RWPE1 (cell line): ENCODE data around the gene HRH3.

Experiments used
- CTCF ChIA-PET: fragments of 350-600 bp; sonication (Branson Sonifier 250); formaldehyde crosslinking; extraction: SDS; loops from one replicate; lab custom pipeline; 2021; lab: Yijun Ruan, JAX
- POLR2A ChIA-PET: fragments of 400-600 bp; formaldehyde crosslinking; extraction: SDS; loops from one replicate; lab custom pipeline; 2020; ENCODE audit warnings: antibody characterized with exemption; ENCODE audit not compliant: low non-redundant PET; lab: Yijun Ruan, JAX
- DNase-seq: peaks from one replicate; pipeline ENCODE4 v3.0.0; 2012; ENCODE audit warnings: low spot score
- H3K27ac ChIP-seq: fragments of 450-650 bp; 2 replicates; pipeline ENCODE4 v1.5.1; 2017
- TF ChIP-seq, protein P1 (sequence below): fragments of 450-650 bp; conservative IDR thresholded peaks from 2 replicates; pipeline ENCODE4 v1.5.1; 2017; ENCODE audit warnings: low read depth, mild to moderate bottlenecking

HRH3 gene

DNA sequence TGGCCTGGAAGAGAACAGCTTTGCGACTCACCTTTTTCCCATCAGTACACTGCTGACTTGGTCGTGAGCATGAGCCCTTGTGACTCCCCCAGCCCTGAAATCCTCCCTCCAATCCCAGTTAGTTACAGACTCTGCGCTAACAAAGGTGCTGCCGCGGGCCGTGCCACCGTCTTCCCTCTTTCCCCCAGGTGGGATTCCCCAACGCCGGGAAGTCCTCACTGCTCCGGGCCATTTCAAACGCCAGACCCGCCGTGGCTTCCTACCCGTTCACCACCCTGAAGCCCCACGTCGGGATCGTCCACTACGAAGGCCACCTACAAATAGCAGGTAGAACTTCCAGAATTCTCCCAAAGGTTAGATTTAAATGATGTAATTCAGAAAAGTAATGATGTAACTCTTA, 21.1 kb downstream of the HRH3 start:
- TF ChIP-seq, protein P1, sequence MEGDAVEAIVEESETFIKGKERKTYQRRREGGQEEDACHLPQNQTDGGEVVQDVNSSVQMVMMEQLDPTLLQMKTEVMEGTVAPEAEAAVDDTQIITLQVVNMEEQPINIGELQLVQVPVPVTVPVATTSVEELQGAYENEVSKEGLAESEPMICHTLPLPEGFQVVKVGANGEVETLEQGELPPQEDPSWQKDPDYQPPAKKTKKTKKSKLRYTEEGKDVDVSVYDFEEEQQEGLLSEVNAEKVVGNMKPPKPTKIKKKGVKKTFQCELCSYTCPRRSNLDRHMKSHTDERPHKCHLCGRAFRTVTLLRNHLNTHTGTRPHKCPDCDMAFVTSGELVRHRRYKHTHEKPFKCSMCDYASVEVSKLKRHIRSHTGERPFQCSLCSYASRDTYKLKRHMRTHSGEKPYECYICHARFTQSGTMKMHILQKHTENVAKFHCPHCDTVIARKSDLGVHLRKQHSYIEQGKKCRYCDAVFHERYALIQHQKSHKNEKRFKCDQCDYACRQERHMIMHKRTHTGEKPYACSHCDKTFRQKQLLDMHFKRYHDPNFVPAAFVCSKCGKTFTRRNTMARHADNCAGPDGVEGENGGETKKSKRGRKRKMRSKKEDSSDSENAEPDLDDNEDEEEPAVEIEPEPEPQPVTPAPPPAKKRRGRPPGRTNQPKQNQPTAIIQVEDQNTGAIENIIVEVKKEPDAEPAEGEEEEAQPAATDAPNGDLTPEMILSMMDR = no peak
- CTCF ChIA-PET = interaction anchor here (0.5 to 1.0 kb wide), 2 partner anchors 11 to 643 kb away, joined by 3 to 4 read pairs; no protein-coding TSS in a partner anchor
- POLR2A ChIA-PET = no interaction called here
- no peak for DNase-seq
- no peak overlapping the region for H3K27ac ChIP-seq

DNA sequence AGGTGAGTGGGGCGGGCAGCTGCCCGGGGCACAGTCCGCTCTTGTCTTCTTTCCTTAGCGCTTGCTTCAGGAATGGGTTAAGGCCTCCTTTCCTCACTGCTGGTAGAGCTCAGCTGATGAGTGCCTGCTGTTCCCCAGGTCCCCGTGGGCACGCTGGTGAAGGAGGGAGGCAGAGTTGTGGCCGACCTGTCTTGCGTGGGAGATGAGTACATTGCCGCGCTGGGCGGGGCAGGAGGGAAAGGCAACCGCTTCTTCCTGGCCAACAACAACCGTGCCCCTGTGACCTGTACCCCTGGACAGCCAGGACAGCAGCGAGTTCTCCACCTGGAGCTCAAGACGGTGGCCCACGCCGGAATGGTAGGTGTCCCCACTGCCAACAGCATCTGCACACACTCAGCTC, 21.6 kb downstream of the HRH3 start:
- ChIA-PET POLR2A (no interaction called here), CTCF (interaction anchor here (0.5 to 1.0 kb wide), 3 partner anchors 11 to 643 kb away, joined by 3 to 4 read pairs (median 3); no protein-coding TSS in a partner anchor)
- no peak overlapping the region for H3K27ac ChIP-seq
- TF ChIP-seq, protein P1 = no peak
- no peak for DNase-seq

DNA sequence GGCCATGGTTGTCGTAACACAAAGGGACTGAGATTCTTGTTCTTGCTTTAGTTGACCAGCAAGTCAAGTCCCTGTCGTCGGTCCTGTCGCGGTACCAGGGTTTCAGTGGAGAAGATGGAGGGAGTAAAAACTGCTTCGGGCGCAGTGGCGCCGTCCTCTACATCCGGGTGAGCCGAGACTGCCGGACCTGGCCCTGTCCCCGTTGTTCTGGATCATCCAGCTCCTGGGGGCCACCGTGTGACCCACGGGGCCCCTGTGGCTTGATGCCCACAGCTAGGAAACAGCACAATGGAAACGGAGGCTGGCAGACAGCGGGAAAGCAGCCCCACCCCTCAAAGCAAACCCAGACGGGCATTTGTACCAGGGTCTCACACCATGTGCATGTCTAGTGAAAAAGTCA, 22.3 kb downstream of the HRH3 start:
- TF ChIP-seq, protein P1 = no peak
- ChIA-PET CTCF (interaction anchor here (0.6 kb wide), 1 partner anchor 1683 kb away, joined by 6 read pairs; no protein-coding TSS in a partner anchor), POLR2A (no interaction called here)
- DNase-seq = no peak
- H3K27ac ChIP-seq = no peak overlapping the region

DNA sequence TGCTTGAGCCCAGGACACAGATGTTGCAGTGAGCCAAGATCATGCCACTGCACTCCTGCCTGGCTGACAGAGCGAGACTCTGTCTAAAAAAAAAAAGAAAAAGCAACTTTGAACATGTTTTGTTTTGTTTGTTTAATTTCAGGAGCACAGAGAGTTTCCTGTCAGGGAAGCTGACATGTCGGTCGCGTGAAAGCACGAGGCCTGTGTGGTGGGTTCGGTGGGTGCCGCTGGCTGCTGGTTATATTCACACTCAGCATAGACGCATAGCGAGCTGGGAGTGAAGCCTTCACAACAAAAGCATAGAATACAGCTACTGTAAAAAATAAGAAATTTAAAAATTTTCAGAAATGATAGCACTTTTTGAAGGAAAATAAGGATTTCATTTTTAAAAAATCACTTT, 22.8 kb downstream of the HRH3 start:
- ChIA-PET POLR2A (no interaction called here), CTCF (interaction anchor here (0.6 kb wide), 1 partner anchor 1683 kb away, joined by 6 read pairs; no protein-coding TSS in a partner anchor)
- DNase-seq = no peak
- no peak overlapping the region for H3K27ac ChIP-seq
- TF ChIP-seq, protein P1 = no peak

DNA sequence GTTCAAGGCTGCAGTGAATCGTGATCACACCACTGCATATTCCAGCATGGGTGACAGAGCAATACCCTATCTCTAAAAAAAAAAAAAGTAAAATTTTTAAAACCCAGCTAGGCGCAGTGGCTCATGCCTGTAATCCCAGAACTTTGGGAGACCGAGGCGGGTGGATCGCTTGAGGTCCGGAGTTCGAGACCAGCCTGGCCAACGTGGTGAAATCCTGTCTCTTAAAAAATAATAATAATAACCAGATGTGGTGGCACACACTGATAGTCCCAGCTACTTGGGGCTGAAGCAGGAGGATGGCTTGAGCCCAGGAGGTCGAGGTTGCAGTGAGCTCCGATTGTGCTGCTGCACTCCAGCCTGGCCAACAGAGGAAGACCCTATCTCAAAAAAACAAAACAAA, 23.8 kb downstream of the HRH3 start:
- CTCF ChIA-PET = interaction anchor here (0.6 kb wide), 1 partner anchor 86 kb away, joined by 3 read pairs; no protein-coding TSS in a partner anchor
- TF ChIP-seq, protein P1 = no peak
- POLR2A ChIA-PET = no interaction called here
- H3K27ac ChIP-seq = no peak overlapping the region
- no peak for DNase-seq

DNA sequence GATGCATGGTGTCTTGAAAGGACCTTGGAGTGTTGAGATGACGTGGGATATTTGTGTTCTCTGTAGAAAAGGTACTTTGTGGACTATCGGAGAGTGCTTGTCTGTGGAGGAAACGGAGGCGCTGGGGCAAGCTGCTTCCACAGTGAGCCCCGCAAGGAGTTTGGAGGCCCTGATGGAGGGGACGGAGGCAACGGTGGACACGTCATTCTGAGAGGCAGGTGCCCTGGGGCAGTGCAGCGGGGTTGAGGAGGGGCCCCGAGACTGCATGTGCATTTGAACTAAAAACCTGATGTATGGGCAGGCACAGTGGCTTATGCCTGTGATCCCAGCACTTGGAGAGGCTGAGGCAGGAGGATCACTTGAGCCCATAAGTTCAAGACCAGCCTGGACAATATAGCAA, 24.3 kb downstream of the HRH3 start:
- ChIA-PET CTCF (no interaction called here), POLR2A (no interaction called here)
- no peak for DNase-seq
- TF ChIP-seq, protein P1 = no peak
- no peak overlapping the region for H3K27ac ChIP-seq
